ENCODE results near the gene FBXO30.

The FBXO30 gene

DNA sequence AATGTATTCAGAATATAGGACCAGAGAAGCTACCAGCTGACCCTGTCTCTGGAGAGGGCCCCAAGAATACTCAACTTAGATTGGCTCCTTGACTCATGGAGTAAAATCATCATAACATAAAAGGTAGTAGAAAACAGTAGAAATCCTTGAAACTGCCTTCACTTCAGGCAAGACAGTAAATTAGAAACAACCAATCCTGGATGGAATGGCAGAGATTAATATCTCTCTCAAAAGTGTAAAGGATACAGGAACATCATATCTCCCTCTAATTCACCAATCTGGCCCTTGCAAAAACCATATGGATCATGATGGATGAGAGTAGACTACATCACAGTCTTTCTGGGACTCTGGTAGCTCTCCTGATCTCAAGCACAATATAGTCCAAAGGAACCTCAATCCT, 58.9 kb downstream of the FBXO30 start:
- no peak for DNase-seq (ENCODE audit: low read depth in 3 of 3, low spot score in 1 of 3)

DNA sequence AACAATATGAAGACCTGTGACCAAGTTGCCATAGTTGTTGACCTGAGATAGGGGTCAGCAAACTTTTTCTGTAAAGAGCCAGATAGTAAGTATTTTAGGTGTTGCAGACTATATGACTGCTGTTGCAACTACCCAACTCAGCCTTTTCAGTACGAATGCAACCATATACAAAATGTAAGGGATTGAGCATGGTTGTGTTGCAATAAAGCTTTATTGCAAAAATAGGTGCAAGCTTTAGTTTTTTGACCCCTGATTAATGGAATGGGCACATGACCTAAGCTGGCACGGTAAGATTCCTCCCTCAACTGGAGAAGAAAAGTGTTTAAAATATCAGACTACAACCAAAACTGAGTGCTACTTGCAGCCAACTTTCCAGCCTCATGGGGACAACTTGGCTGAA, 62.0 kb downstream of the FBXO30 start:
- no peak for DNase-seq (ENCODE audit: low read depth in 3 of 3, low spot score in 1 of 3)

DNA sequence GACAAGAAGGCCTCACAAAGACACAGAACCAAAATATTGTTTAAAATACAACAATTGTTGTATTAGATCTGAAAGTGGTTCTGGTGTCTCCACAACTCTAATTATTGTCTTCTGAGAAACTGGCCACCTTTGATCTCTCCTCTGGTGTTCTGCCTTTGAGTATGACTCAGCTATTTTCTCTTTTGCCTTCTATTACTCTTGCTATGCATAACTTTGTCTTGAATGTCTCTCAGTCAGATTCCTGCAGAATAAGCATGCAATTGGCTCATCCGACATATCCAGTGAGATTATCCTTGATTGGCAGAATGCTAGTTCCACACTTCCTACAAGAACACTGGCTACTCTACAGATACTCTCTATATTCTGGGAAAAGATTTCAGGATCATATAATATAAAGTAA, 65.0 kb downstream of the FBXO30 start:
- no peak for DNase-seq (ENCODE audit: low read depth in 3 of 3, low spot score in 1 of 3)

DNA sequence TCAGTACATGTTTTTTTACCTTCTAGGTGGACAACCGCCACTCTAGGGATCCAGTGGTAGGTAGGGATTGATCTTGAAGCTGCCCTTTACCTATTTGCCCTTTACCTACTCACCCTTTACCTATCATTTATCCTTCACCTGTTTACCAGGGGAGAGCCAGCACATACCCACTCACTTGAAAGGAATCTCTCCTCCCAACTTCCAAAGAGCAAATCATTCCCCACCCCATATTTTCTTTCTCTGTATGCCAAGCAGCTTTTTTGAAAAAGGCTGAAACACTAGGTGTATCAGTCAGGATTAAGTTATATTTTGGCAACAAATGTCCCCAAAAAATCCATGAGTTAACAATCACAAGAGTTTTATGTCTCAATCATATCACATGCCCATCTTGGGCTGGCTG, 68.7 kb downstream of the FBXO30 start:
- DNase-seq (ENCODE audit: low read depth in 3 of 3, low spot score in 1 of 3), result no peak

DNA sequence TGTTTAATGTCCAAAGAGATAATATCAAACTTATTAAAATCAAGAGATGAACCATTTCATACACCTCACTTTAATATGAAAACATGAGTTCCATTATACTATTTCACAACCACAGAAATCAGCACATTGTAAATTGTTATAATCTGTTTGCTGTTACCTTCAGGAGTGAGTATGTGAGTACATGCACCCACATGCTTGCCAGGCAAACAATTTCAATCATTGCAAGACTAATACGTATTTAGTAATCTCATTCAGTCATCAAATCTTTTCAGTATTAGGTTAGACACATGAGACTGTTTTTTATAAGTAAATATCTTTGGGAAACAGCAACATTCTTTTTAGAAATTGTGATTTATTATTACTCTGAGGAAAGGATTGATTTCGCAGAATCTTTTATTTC, 70.0 kb downstream of the FBXO30 start:
- no peak for DNase-seq (ENCODE audit: low read depth in 3 of 3, low spot score in 1 of 3)
